GM12873 (cell line): Measurements from ENCODE around the gene RSRC2.

Source experiments
- TF ChIP-seq, protein P1 (sequence below): IDR thresholded peaks from 2 replicates; pipeline ENCODE4 v1.5.1; 2012; ENCODE audit warnings: low read depth, mild to moderate bottlenecking, moderate library complexity, low read length, control low read depth; ENCODE audit not compliant: insufficient read depth; ENCODE audit errors: missing control alignments

Gene RSRC2

DNA sequence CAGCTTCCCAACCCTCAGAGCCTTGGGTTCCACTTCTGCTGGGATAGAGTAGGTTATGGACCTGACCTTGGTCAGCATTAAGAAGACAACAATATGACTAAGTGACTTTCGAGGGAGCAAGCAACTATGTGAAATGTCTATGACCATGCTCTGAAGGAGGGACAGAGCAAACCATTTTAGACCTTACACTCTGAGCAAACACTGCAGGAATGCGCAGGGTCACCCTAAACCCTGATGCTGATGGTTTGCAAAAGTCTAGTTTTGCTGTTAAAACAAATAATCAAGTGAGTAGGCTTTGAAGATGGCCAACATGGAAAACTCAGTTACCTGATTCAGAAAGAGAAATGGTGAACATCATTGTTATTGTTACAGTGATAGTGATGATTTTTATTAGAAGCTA is 34.7 kb downstream of the RSRC2 start:
- TF ChIP-seq, protein P1, sequence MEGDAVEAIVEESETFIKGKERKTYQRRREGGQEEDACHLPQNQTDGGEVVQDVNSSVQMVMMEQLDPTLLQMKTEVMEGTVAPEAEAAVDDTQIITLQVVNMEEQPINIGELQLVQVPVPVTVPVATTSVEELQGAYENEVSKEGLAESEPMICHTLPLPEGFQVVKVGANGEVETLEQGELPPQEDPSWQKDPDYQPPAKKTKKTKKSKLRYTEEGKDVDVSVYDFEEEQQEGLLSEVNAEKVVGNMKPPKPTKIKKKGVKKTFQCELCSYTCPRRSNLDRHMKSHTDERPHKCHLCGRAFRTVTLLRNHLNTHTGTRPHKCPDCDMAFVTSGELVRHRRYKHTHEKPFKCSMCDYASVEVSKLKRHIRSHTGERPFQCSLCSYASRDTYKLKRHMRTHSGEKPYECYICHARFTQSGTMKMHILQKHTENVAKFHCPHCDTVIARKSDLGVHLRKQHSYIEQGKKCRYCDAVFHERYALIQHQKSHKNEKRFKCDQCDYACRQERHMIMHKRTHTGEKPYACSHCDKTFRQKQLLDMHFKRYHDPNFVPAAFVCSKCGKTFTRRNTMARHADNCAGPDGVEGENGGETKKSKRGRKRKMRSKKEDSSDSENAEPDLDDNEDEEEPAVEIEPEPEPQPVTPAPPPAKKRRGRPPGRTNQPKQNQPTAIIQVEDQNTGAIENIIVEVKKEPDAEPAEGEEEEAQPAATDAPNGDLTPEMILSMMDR = no peak

DNA sequence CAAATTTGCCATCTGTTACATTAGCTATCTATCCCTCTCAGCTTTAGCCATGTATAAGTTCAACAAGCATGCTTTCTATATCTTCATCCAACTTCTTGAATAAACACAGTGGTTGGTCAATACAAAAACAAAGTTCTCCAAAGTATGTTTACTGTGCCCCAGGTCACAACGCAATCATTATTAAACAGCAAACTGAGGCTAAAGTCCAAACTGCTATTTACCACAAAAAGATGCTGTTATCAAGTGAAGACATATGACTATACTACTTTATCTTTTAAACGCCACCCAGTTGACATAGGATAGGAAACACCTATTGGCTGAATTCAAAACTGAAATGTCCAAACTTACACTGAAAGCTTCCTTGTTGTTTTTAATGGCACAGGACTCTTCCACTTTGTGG is 37.7 kb downstream of the RSRC2 start:
- TF ChIP-seq, protein P1 = no peak

DNA sequence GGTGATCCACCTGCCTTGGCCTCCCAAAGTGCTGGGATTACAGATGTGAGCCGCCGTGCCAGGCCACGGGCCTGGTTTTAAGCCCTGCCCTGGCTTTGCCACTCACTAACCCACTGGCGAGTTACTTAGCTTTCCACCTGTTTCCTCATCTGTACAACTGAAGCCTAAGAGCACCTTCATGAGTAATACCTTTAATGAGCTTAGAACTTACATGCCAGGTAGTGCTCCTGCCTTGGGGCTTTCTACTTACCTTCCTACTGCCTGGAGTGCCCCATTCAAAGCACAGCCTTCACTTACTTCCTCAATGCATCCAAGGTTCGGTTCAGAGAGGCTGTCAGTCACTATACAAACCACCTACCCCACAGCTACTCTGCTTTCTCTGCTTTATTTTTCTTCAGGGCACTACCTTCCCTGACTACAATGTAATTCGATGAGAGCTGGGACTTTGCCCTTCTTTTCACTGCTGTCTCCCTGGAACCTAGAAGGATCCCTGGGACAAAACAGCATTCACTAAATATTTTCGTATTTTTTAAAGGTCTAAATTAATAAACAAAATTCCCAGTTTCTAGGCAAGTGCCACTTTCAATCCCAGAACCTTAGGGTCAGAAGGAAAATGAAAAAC is 39.8 kb downstream of the RSRC2 start:
- TF ChIP-seq, protein P1 = no peak

DNA sequence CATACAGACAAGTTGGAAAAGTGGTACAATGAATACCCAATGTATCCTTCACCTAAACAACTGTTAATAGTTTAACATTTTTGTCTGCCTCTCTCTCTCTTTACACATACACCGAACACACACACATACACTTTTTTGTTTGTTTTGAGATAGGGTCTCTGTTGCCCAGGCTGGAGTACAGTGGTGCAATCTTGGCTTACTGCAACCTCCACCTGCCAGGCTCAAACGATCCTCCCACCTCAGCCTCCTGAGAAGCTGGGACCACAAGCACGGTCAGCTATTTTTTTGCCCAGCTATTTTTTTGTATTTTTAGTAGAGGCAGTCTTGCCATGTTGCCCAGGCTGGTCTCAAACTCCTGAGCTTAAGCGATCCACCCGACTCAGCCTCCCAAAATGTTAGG is 42.8 kb downstream of the RSRC2 start:
- TF ChIP-seq, protein P1 = no peak

DNA sequence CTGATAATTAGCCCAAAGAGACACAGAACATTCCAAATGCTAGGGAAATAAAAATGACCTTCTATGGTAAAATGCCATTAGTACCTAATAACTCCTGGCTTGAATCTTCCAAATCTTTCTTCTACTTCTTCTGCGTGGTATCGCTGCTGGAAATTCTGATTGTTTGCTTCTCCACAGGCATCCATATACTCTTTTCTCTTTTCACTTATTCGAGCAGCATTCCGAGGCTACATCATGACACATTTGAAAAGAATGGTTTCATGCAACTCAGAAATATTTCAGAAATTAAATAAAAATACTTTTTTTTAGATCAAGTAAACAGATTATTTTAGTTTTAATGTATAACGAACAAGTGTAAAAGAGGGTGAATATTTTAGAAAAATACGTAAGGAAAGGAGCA is 44.9 kb downstream of the RSRC2 start:
- TF ChIP-seq, protein P1 = no peak

DNA sequence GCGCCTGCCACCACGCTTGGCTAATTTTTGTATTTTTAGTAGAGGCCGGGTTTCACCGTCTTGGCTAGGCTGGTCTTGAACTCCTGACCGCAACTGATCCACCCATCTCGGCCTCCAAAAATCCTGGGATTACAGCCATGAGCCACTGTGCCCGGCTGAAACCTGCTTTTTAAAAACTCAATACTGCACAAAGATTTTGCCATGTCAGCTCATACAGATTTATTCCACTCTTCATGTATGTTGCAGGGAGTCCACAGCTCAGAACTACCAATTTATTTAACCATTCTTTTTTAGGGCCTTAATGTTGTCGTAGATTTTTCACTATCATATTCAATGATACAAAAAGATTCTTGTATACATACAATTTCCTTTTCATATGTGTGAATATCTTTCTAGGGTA is 46.0 kb downstream of the RSRC2 start:
- TF ChIP-seq, protein P1 = no peak

DNA sequence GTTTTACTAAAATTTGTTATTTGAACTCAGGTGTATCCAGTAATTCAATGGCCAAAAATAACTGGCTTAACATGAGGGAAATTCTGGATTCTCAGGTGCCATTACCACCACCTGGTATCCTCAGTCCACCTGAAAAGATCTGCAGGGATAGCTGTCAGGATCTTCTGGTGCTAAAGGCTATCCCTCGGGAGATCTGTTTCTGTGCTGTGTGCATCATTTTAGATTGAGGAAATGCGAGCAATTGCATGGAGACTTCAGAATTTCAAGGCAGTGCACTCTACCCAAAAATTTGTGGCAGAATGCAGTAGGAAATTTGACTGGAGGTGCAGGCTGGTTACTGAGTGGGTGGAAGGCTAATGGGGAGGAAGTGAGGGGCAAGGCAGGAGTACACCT is 52.4 kb downstream of the RSRC2 start:
- TF ChIP-seq, protein P1 = no peak
